K562 (cell line): ENCODE data around the gene GALNS. TPM values are rescaled to one million over a fixed set of nuclear protein-coding genes. Genes with fewer than 3 reads are reported as not detected.
A peak's percentile ranks its signal among the peaks of the same experiment; 100 is the strongest.

Experiments used
- CC2D1A ChIP-seq: fragments of 450-650 bp; IDR thresholded peaks from 2 replicates; pipeline ENCODE4 v1.6.1; 2017; ENCODE audit warnings: mild to moderate bottlenecking
- CGGBP1 ChIP-seq: fragments of 250-450 bp; sonication (Bioruptor Pico); IDR thresholded peaks from 2 replicates; pipeline ENCODE4 v1.9.0; 2021; ENCODE audit warnings: mild to moderate bottlenecking
- FOXO4 ChIP-seq: fragments of 450-650 bp; formaldehyde crosslinking; IDR thresholded peaks from 2 replicates; pipeline ENCODE4 v1.4.0; 2020; ENCODE audit warnings: mild to moderate bottlenecking, moderate library complexity
- GTF3C2 ChIP-seq: IDR thresholded peaks from 3 replicates; pipeline ENCODE4 v1.6.1; 2011; ENCODE audit warnings: borderline replicate concordance, mild to moderate bottlenecking, moderate library complexity; ENCODE audit not compliant: insufficient read length; ENCODE audit errors: extremely low read depth
- MIER1 ChIP-seq: fragments of 450-650 bp; IDR thresholded peaks from 2 replicates; pipeline ENCODE4 v1.6.1; 2016; ENCODE audit warnings: antibody characterized with exemption, mild to moderate bottlenecking, low read depth
- MNT ChIP-seq, 2 experiments: fragments of 450-650 bp; conservative IDR thresholded peaks; 2 replicates each; pipeline ENCODE4 v1.6.1; 2017; ENCODE audit warnings: mild to moderate bottlenecking in 2 of 2, moderate library complexity in 2 of 2
- PRPF4 ChIP-seq: fragments of 200-400 bp; formaldehyde crosslinking; IDR thresholded peaks from one replicate; pipeline ENCODE4 v1.6.1; 2017; ENCODE audit warnings: low read length, low read depth, mild to moderate bottlenecking; ENCODE audit not compliant: insufficient read depth, poor library complexity, severe bottlenecking
- RCOR1 ChIP-seq, 2 experiments: IDR thresholded peaks; 2 replicates each; pipeline ENCODE4 v1.6.1; 2012; ENCODE audit warnings: low read depth in 2 of 2, low read length in 2 of 2, borderline replicate concordance in 1 of 2, improper control_type of control experiment in 1 of 2
- TCF7L2 ChIP-seq: fragments of 150-350 bp; IDR thresholded peaks from 2 replicates; pipeline ENCODE4 v1.6.1; 2016; ENCODE audit warnings: low read depth, mild to moderate bottlenecking, low read length, moderate library complexity
- ZNF311 ChIP-seq: fragments of 250-450 bp; sonication (Bioruptor Pico); IDR thresholded peaks from 2 replicates; pipeline ENCODE4 v1.4.0; 2020; ENCODE audit warnings: mild to moderate bottlenecking, moderate library complexity
- polyA plus RNA-seq, 8 experiments: library from polyadenylated mRNA; depleted of rRNA in 4 of 8; stranded (reverse) in 5 of 8; unstranded in 3 of 8; fragments of >200 nt; fragmentation: Nextera tagmentation in 2 of 8; fragmentation: Illumina TruSeq in 1 of 8; extraction: Ambion mirVana in 2 of 8; extraction: Trizol in 1 of 8; gene quantifications; 2 replicates each; pipeline versions ENCODE4 v1.2.1 to v1.2.3, GENCODE V29; 2011 to 2014; ENCODE audit warnings: inconsistent platforms in 1 of 8, missing spikeins in 1 of 8
- total RNA-seq, 7 experiments: library from RNA; depleted of rRNA in 6 of 7; stranded (reverse); fragments of >200 nt in 6 of 7; fragmentation: Illumina TruSeq in 2 of 7; extraction: Trizol in 2 of 7; gene quantifications; 2 replicates each; pipeline versions ENCODE4 v1.2.1 to v1.2.3, GENCODE V29; 2011 to 2021; ENCODE audit warnings: low replicate concordance in 1 of 7
- TF ChIP-seq, protein P1 (sequence below): sonication (generic); formaldehyde crosslinking; IDR thresholded peaks from 2 replicates; pipeline ENCODE4 v1.8.0; 2022; ENCODE audit warnings: mild to moderate bottlenecking, missing genetic modification reagents
- TF ChIP-seq, protein P2 (sequence below): fragments of 200-800 bp; sonication (Bioruptor generic); IDR thresholded peaks from 2 replicates; pipeline ENCODE4 v1.6.1; 2017; ENCODE audit warnings: missing genetic modification characterization, missing compliant biosample characterization

GALNS gene
- total and polyA plus RNA-seq, 9 of the 15 experiments (the other 6 are each of a cell fraction or from before 2014, with no cell fraction given), result 0.38 to 13.2 (median 4.3) TPM

GRCh38 chr16:88839026-88839529 lies 17.7 kb downstream of the GALNS start (continued):
- TF ChIP-seq, protein P1, sequence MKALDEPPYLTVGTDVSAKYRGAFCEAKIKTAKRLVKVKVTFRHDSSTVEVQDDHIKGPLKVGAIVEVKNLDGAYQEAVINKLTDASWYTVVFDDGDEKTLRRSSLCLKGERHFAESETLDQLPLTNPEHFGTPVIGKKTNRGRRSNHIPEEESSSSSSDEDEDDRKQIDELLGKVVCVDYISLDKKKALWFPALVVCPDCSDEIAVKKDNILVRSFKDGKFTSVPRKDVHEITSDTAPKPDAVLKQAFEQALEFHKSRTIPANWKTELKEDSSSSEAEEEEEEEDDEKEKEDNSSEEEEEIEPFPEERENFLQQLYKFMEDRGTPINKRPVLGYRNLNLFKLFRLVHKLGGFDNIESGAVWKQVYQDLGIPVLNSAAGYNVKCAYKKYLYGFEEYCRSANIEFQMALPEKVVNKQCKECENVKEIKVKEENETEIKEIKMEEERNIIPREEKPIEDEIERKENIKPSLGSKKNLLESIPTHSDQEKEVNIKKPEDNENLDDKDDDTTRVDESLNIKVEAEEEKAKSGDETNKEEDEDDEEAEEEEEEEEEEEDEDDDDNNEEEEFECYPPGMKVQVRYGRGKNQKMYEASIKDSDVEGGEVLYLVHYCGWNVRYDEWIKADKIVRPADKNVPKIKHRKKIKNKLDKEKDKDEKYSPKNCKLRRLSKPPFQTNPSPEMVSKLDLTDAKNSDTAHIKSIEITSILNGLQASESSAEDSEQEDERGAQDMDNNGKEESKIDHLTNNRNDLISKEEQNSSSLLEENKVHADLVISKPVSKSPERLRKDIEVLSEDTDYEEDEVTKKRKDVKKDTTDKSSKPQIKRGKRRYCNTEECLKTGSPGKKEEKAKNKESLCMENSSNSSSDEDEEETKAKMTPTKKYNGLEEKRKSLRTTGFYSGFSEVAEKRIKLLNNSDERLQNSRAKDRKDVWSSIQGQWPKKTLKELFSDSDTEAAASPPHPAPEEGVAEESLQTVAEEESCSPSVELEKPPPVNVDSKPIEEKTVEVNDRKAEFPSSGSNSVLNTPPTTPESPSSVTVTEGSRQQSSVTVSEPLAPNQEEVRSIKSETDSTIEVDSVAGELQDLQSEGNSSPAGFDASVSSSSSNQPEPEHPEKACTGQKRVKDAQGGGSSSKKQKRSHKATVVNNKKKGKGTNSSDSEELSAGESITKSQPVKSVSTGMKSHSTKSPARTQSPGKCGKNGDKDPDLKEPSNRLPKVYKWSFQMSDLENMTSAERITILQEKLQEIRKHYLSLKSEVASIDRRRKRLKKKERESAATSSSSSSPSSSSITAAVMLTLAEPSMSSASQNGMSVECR, result peak; percentile 71
- TF ChIP-seq PRPF4 (peak; percentile 95), CC2D1A (no peak), CGGBP1 (CRISPR knock-in tag) (no peak), GTF3C2 (no peak), FOXO4 (CRISPR knock-in tag) (no peak), MIER1 (no peak), TCF7L2 (no peak), ZNF311 (CRISPR knock-in tag) (no peak), RCOR1 (IDR thresholded peaks at IDR 0.05; ENCODE audit: borderline replicate concordance in 1 of 2, low read depth in 2 of 2, low read length in 2 of 2) (peak in 1 of 2 experiments; percentile 24; a peak in 1 of 4 replicates), MNT (conservative IDR thresholded peaks at IDR 0.05) (peak in 1 of 2 experiments; percentile 38; a peak in 1 of 4 replicates)
- TF ChIP-seq, protein P2, sequence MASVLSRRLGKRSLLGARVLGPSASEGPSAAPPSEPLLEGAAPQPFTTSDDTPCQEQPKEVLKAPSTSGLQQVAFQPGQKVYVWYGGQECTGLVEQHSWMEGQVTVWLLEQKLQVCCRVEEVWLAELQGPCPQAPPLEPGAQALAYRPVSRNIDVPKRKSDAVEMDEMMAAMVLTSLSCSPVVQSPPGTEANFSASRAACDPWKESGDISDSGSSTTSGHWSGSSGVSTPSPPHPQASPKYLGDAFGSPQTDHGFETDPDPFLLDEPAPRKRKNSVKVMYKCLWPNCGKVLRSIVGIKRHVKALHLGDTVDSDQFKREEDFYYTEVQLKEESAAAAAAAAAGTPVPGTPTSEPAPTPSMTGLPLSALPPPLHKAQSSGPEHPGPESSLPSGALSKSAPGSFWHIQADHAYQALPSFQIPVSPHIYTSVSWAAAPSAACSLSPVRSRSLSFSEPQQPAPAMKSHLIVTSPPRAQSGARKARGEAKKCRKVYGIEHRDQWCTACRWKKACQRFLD (CRISPR knock-in tag), result no peak
